Panc1 (cell line): ENCODE measurements around the gene NEK7. TPM values are rescaled to one million over a fixed set of nuclear protein-coding genes. Genes with fewer than 3 reads are reported as not detected.

Source experiments
- ATAC-seq: fragments of 200-7000 bp; cut with Tn5 transposase; 2 replicates; pipeline ENCODE4 v1.9.1; 2020; ENCODE audit warnings: mild to moderate bottlenecking, moderate library complexity
- BruUV-seq: library from RNA; stranded (reverse); fragments of 400-500 nt; replicated peaks from 2 replicates; lab custom pipeline; 2021; lab: Mats Ljungman, UMichigan
- CTCF ChIA-PET: fragments of 300-600 bp; sonication (Branson Sonifier 250); formaldehyde crosslinking; loops from one replicate; lab custom pipeline; 2022; ENCODE audit warnings: antibody characterized with exemption; lab: Charles Lee
- POLR2A ChIA-PET: fragments of 300-600 bp; sonication (Branson Sonifier 250); formaldehyde crosslinking; loops from one replicate; lab custom pipeline; 2022; ENCODE audit warnings: antibody characterized with exemption; lab: Charles Lee
- DNase-seq: peaks from one replicate; pipeline ENCODE4 v3.0.0-alpha.2; 2010; ENCODE audit warnings: low read depth, low spot score
- H3K27ac ChIP-seq: 2 replicates; pipeline ENCODE4 v1.5.1; 2011; ENCODE audit warnings: mild to moderate bottlenecking, low read length, inconsistent platforms
- H3K27me3 ChIP-seq: fragments of 200-500 bp; sonication (Bioruptor generic); 2 replicates; pipeline ENCODE4 v1.6.0; 2014; ENCODE audit warnings: low read length, inconsistent platforms; ENCODE audit not compliant: control insufficient read depth, insufficient read depth
- H3K36me3 ChIP-seq: fragments of 200-500 bp; sonication (Bioruptor generic); 2 replicates; pipeline ENCODE4 v1.5.1; 2014; ENCODE audit warnings: inconsistent platforms, mild to moderate bottlenecking, low read length, moderate library complexity; ENCODE audit not compliant: control insufficient read depth, insufficient read depth
- H3K4me1 ChIP-seq: 2 replicates; pipeline ENCODE4 v1.5.1; 2011; ENCODE audit warnings: inconsistent platforms, mild to moderate bottlenecking, low read length, moderate library complexity; ENCODE audit not compliant: control insufficient read depth, insufficient read depth
- H3K4me3 ChIP-seq, 2 experiments: 2 replicates each; pipeline ENCODE4 v1.5.1; 2011 to 2012; ENCODE audit warnings: low read depth in 2 of 2, low read length in 2 of 2, mild to moderate bottlenecking in 2 of 2, inconsistent platforms in 1 of 2, moderate library complexity in 1 of 2
- H3K9me3 ChIP-seq: fragments of 200-500 bp; sonication (Bioruptor generic); 2 replicates; pipeline ENCODE4 v1.5.1; 2014; ENCODE audit warnings: low read depth, mild to moderate bottlenecking, inconsistent platforms, low read length, moderate library complexity; ENCODE audit not compliant: control insufficient read depth, insufficient read depth
- POLR2AphosphoS5 ChIP-seq: IDR thresholded peaks from 2 replicates; pipeline ENCODE4 v1.6.1; 2012; ENCODE audit warnings: mild to moderate bottlenecking, low read depth, low read length, moderate library complexity
- SIN3A ChIP-seq: IDR thresholded peaks from 2 replicates; pipeline ENCODE4 v1.6.1; 2012; ENCODE audit warnings: low read depth, mild to moderate bottlenecking, low read length, moderate library complexity, borderline replicate concordance; ENCODE audit not compliant: insufficient read depth
- TCF7L2 ChIP-seq: IDR thresholded peaks from 2 replicates; pipeline ENCODE4 v1.6.1; 2011; ENCODE audit warnings: mild to moderate bottlenecking, low read depth, low read length, inconsistent platforms
- in situ Hi-C: cut with HindIII; loops from 2 replicates; pipeline ENCODE4 v1.10.0; 2016; ENCODE audit warnings: low sequenced_read_pairs, low pct_unique_long_range_greater_than_20kb
- intact Hi-C: fragments of 100-400 bp; cut with micrococcal nuclease; formaldehyde crosslinking; loops from one replicate; pipeline ENCODE4 v1.10.0; 2022; ENCODE audit not compliant: unreplicated experiment
- total RNA-seq: library from RNA; stranded (reverse); gene quantifications from one replicate; pipeline ENCODE4 v1.2.1, GENCODE V29; 2021; ENCODE audit not compliant: unreplicated experiment
- TF ChIP-seq, protein P1 (sequence below), 2 experiments: IDR thresholded peaks; 2 replicates each; pipeline ENCODE4 v1.6.1; 2011 to 2012; ENCODE audit warnings: low read depth in 2 of 2, control low read depth in 1 of 2, low read length in 1 of 2, mild to moderate bottlenecking in 1 of 2, moderate library complexity in 1 of 2; ENCODE audit not compliant: insufficient read depth in 1 of 2
- TF ChIP-seq, protein P2 (sequence below): fragments of 450-650 bp; IDR thresholded peaks from 2 replicates; pipeline ENCODE4 v1.5.1; 2017; ENCODE audit warnings: mild to moderate bottlenecking

Gene NEK7
- total RNA-seq, 1 experiment from 2014 or later = 53.0 TPM

DNA sequence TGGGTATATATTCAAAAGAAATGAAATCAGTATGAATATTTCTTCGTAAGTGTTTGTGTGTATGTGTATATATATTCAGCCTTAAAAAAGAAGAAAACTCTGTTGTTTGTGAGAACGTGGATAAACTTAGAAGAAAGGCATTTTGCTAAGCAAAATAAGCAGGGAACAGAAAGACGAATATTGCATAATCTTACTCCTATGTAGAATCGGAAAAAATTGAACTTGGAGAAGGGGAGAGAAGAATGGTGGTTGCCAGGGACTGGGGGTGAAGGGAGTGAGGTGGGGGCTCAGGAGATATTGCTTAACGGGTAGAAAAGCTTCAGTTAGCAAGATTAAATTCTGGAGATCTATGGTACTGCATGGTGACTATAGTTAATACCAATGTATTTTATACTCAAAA, 40.3 kb upstream of the NEK7 start:
- H3K9me3 ChIP-seq = no peaks in the 10 kb centered on the region
- H3K4me3 ChIP-seq = no peak overlapping the region
- DNase-seq (no peak), ATAC-seq (no peak)
- BruUV-seq = no TSS peak
- TF ChIP-seq POLR2AphosphoS5 = no peak
- no peak for TF ChIP-seq SIN3A
- TF ChIP-seq TCF7L2 = no peak
- TF ChIP-seq, protein P1, sequence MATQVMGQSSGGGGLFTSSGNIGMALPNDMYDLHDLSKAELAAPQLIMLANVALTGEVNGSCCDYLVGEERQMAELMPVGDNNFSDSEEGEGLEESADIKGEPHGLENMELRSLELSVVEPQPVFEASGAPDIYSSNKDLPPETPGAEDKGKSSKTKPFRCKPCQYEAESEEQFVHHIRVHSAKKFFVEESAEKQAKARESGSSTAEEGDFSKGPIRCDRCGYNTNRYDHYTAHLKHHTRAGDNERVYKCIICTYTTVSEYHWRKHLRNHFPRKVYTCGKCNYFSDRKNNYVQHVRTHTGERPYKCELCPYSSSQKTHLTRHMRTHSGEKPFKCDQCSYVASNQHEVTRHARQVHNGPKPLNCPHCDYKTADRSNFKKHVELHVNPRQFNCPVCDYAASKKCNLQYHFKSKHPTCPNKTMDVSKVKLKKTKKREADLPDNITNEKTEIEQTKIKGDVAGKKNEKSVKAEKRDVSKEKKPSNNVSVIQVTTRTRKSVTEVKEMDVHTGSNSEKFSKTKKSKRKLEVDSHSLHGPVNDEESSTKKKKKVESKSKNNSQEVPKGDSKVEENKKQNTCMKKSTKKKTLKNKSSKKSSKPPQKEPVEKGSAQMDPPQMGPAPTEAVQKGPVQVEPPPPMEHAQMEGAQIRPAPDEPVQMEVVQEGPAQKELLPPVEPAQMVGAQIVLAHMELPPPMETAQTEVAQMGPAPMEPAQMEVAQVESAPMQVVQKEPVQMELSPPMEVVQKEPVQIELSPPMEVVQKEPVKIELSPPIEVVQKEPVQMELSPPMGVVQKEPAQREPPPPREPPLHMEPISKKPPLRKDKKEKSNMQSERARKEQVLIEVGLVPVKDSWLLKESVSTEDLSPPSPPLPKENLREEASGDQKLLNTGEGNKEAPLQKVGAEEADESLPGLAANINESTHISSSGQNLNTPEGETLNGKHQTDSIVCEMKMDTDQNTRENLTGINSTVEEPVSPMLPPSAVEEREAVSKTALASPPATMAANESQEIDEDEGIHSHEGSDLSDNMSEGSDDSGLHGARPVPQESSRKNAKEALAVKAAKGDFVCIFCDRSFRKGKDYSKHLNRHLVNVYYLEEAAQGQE (IDR thresholded peaks at IDR 0.05; ENCODE audit: insufficient read depth in 1 of 2, low read depth in 2 of 2, low read length in 1 of 2) = no peak
- TF ChIP-seq, protein P2, sequence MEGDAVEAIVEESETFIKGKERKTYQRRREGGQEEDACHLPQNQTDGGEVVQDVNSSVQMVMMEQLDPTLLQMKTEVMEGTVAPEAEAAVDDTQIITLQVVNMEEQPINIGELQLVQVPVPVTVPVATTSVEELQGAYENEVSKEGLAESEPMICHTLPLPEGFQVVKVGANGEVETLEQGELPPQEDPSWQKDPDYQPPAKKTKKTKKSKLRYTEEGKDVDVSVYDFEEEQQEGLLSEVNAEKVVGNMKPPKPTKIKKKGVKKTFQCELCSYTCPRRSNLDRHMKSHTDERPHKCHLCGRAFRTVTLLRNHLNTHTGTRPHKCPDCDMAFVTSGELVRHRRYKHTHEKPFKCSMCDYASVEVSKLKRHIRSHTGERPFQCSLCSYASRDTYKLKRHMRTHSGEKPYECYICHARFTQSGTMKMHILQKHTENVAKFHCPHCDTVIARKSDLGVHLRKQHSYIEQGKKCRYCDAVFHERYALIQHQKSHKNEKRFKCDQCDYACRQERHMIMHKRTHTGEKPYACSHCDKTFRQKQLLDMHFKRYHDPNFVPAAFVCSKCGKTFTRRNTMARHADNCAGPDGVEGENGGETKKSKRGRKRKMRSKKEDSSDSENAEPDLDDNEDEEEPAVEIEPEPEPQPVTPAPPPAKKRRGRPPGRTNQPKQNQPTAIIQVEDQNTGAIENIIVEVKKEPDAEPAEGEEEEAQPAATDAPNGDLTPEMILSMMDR = no peak
- in situ Hi-C loops = no loop called here
- no peaks in the 10 kb centered on the region for H3K4me1 ChIP-seq
- no peaks in the 10 kb centered on the region for H3K36me3 ChIP-seq
- no peak overlapping the region for H3K27ac ChIP-seq
- ChIA-PET CTCF (no interaction called here), POLR2A (no interaction called here)
- H3K27me3 ChIP-seq = no peaks in the 10 kb centered on the region
- intact Hi-C loops = no loop called here

DNA sequence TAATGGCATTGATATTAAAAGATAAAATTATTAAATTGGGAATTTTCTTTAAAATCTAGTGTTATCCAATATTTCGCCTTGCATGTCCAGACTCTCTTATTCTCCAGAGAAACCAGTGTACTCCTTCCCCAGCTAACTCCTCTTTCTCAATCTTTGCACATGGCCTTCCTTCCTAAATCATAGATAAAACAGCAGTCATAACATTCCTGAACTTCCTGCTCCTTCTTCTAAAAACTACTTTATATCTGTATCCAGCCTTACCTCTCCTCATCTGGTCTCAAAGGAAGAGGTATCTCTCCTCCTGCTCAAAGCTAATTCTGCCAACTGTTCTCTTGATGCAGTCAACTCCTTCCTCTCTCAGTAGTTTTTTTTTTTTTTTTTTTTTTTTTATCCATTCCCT, 39.5 kb upstream of the NEK7 start:
- H3K4me1 ChIP-seq = no peaks in the 10 kb centered on the region
- CTCF ChIA-PET = no interaction called here

More for the DNA sequence above, 39.5 kb upstream of the NEK7 start:
- Histone ChIP-seq H3K27me3 (no peaks in the 10 kb centered on the region), H3K4me3 (no peak overlapping the region), H3K9me3 (no peaks in the 10 kb centered on the region), H3K36me3 (no peaks in the 10 kb centered on the region), H3K27ac (no peak overlapping the region)
- TF ChIP-seq SIN3A = no peak
- TF ChIP-seq, protein P2 = no peak
- TF ChIP-seq POLR2AphosphoS5 = no peak
- TF ChIP-seq, protein P1 (IDR thresholded peaks at IDR 0.05; ENCODE audit: insufficient read depth in 1 of 2, low read depth in 2 of 2, low read length in 1 of 2) = no peak
- no peak for TF ChIP-seq TCF7L2
- intact Hi-C loops = no loop called here
- POLR2A ChIA-PET = interaction anchor here (0.6 kb wide), 1 partner anchor 564 kb away, joined by 6 read pairs; no protein-coding TSS in a partner anchor
- in situ Hi-C loops = no loop called here
- ATAC-seq (no peak), DNase-seq (no peak)
- BruUV-seq = no TSS peak
